Neural cell (in vitro differentiated cells): ENCODE data around the gene WNK2. TPM values are rescaled to one million over a fixed set of nuclear protein-coding genes. Genes with fewer than 3 reads are reported as not detected.

Experiments used
- H2AFZ ChIP-seq: fragments of 200-600, 300-800 bp; sonication (generic), shearing (Covaris generic); 2 replicates; pipeline ENCODE4 v1.6.0; 2014; ENCODE audit warnings: low read depth, mild to moderate bottlenecking, antibody characterized with exemption, low read length, moderate library complexity
- H3F3A ChIP-seq: fragments of 200-600 bp; shearing (Covaris generic); 2 replicates; pipeline ENCODE4 v1.6.1; 2016; ENCODE audit warnings: mild to moderate bottlenecking, moderate library complexity, mixed read lengths, antibody characterized with exemption, low read length; ENCODE audit not compliant: insufficient read depth, poor library complexity, severe bottlenecking
- H3K27ac ChIP-seq: fragments of 200-600, 300-800 bp; sonication (generic), shearing (Covaris generic); 2 replicates; pipeline ENCODE4 v1.5.1; 2014; ENCODE audit warnings: mild to moderate bottlenecking, low read length, moderate library complexity
- H3K27me3 ChIP-seq: fragments of 300-800, 200-600 bp; sonication (generic), shearing (Covaris generic); 2 replicates; pipeline ENCODE4 v1.6.0; 2014; ENCODE audit warnings: mild to moderate bottlenecking, low read depth, low read length, moderate library complexity; ENCODE audit not compliant: insufficient read depth
- H3K36me3 ChIP-seq: fragments of 300-800, 200-600 bp; sonication (generic), shearing (Covaris generic); 2 replicates; pipeline ENCODE4 v1.5.1; 2014; ENCODE audit warnings: mild to moderate bottlenecking, antibody characterized with exemption, low read length, moderate library complexity; ENCODE audit not compliant: insufficient read depth
- H3K4me2 ChIP-seq: fragments of 300-800, 200-600 bp; sonication (generic), shearing (Covaris generic); 2 replicates; pipeline ENCODE4 v1.6.0; 2014; ENCODE audit warnings: mild to moderate bottlenecking, low read length
- H3K4me3 ChIP-seq: fragments of 300-800, 200-600 bp; sonication (generic), shearing (Covaris generic); 2 replicates; pipeline ENCODE4 v1.5.1; 2014; ENCODE audit warnings: mild to moderate bottlenecking, low read length, moderate library complexity
- H3K79me2 ChIP-seq: fragments of 200-600 bp; shearing (Covaris generic); replicated peaks from 2 replicates; pipeline ENCODE4 v1.6.0; 2014; ENCODE audit warnings: mild to moderate bottlenecking, low read length, moderate library complexity; ENCODE audit not compliant: insufficient read depth
- H3K9ac ChIP-seq: fragments of 300-800, 200-600 bp; sonication (generic), shearing (Covaris generic); 2 replicates; pipeline ENCODE4 v1.6.1; 2016; ENCODE audit warnings: mild to moderate bottlenecking, low read length, mixed read lengths
- H3K9me2 ChIP-seq: fragments of 200-600 bp; shearing (Covaris generic); 2 replicates; pipeline ENCODE4 v1.6.1; 2016; ENCODE audit warnings: mild to moderate bottlenecking, low read length, mixed read lengths; ENCODE audit not compliant: insufficient read depth
- H3K9me3 ChIP-seq: fragments of 200-600, 300-800 bp; sonication (generic), shearing (Covaris generic); 2 replicates; pipeline ENCODE4 v1.6.1; 2016; ENCODE audit warnings: mild to moderate bottlenecking, mixed run types, low read length, moderate library complexity, mixed read lengths
- H4K20me1 ChIP-seq: fragments of 200-600 bp; shearing (Covaris generic); 2 replicates; pipeline ENCODE4 v1.6.1; 2016; ENCODE audit warnings: mild to moderate bottlenecking, mixed run types; ENCODE audit not compliant: insufficient read depth
- CTCF ChIP-seq: fragments of 450-650 bp; IDR thresholded peaks from 2 replicates; pipeline ENCODE4 v1.5.1; 2014; ENCODE audit warnings: antibody characterized with exemption, mild to moderate bottlenecking, moderate library complexity; ENCODE audit not compliant: poor library complexity, severe bottlenecking
- EP300 ChIP-seq: fragments of 450-650 bp; conservative IDR thresholded peaks from 2 replicates; pipeline ENCODE4 v1.6.1; 2014; ENCODE audit warnings: antibody characterized with exemption, mild to moderate bottlenecking, moderate library complexity; ENCODE audit not compliant: poor library complexity, severe bottlenecking
- EZH2 ChIP-seq: fragments of 200-600, 300-800 bp; shearing (Covaris generic), sonication (generic); IDR thresholded peaks from 2 replicates; pipeline ENCODE4 v1.6.1; 2014; ENCODE audit warnings: antibody characterized with exemption, low read length, borderline replicate concordance, mild to moderate bottlenecking; ENCODE audit not compliant: insufficient read depth, poor library complexity, severe bottlenecking
- MXI1 ChIP-seq: fragments of 450-650 bp; conservative IDR thresholded peaks from 2 replicates; pipeline ENCODE4 v1.6.1; 2014; ENCODE audit warnings: antibody characterized with exemption, mild to moderate bottlenecking; ENCODE audit not compliant: poor library complexity, severe bottlenecking
- POLR2AphosphoS5 ChIP-seq: IDR thresholded peaks from 2 replicates; pipeline ENCODE4 v1.6.1; 2012
- RAD21 ChIP-seq: fragments of 450-650 bp; conservative IDR thresholded peaks from 2 replicates; pipeline ENCODE4 v1.6.1; 2014; ENCODE audit warnings: antibody characterized with exemption, mild to moderate bottlenecking, moderate library complexity
- REST ChIP-seq: IDR thresholded peaks from 2 replicates; pipeline ENCODE4 v1.6.1; 2012; ENCODE audit warnings: borderline replicate concordance
- SMC3 ChIP-seq: fragments of 450-650 bp; conservative IDR thresholded peaks from 2 replicates; pipeline ENCODE4 v1.6.1; 2014; ENCODE audit warnings: antibody characterized with exemption, mild to moderate bottlenecking, moderate library complexity; ENCODE audit not compliant: poor library complexity
- TAF1 ChIP-seq: IDR thresholded peaks from 2 replicates; pipeline ENCODE4 v1.6.1; 2012; ENCODE audit warnings: low read depth
- polyA plus RNA-seq: library from polyadenylated mRNA; depleted of rRNA; stranded (reverse); fragments of >200 nt; gene quantifications from 2 replicates; pipeline ENCODE4 v1.2.3, GENCODE V29; 2014

Gene WNK2
- polyA plus RNA-seq, 1 donor from 2014 or later, result 37.1 TPM

GRCh38 chr9:93186215-93186945, 2.4 kb downstream of the WNK2 start:
- Histone ChIP-seq H3K79me2 (peaks cover 46% of the 10 kb centered on the region), H3F3A (no peaks in the 10 kb centered on the region), H3K4me2 (peak overlapping the region; percentile 79), H3K9me2 (no peaks in the 10 kb centered on the region), H3K27me3 (peaks cover 12% of the 10 kb centered on the region), H3K36me3 (no peaks in the 10 kb centered on the region), H2AFZ (no peak overlapping the region), H3K9me3 (no peaks in the 10 kb centered on the region), H3K27ac (no peak overlapping the region), H3K4me3 (peak overlapping the region; percentile 74), H3K9ac (peak overlapping the region; percentile 93), H4K20me1 (peaks cover 12% of the 10 kb centered on the region)
- TF ChIP-seq REST (no peak), EZH2 (no peak), SMC3 (no peak), TAF1 (no peak), MXI1 (no peak), CTCF (no peak), EP300 (no peak), POLR2AphosphoS5 (no peak), RAD21 (no peak)

GRCh38 chr9:93187047-93187446, 3.1 kb downstream of the WNK2 start:
- peak overlapping the region; percentile 79 for H3K4me2 ChIP-seq
- H3K27ac ChIP-seq, result no peak overlapping the region
- H3K9me2 ChIP-seq, result no peaks in the 10 kb centered on the region
- H3F3A ChIP-seq, result no peaks in the 10 kb centered on the region
- H3K9ac ChIP-seq, result peak overlapping the region; percentile 93
- TF ChIP-seq CTCF (no peak), TAF1 (no peak), EZH2 (no peak), SMC3 (no peak), POLR2AphosphoS5 (no peak), EP300 (no peak), REST (no peak)
- no peaks in the 10 kb centered on the region for H3K36me3 ChIP-seq
- H3K9me3 ChIP-seq, result no peaks in the 10 kb centered on the region
- H3K4me3 ChIP-seq, result peak overlapping the region; percentile 74
- peaks cover 12% of the 10 kb centered on the region for H3K27me3 ChIP-seq
- H4K20me1 ChIP-seq, result peaks cover 12% of the 10 kb centered on the region
- H3K79me2 ChIP-seq, result peaks cover 46% of the 10 kb centered on the region
- no peak overlapping the region for H2AFZ ChIP-seq
